Germinal center (tissue), 1 donor: ENCODE data around the gene PRELID3B.

Experiments
- DNase-seq: peaks from one replicate; pipeline ENCODE4 v3.0.0; 2012; ENCODE audit warnings: mixed read lengths, low spot score

Gene PRELID3B

GRCh38 chr20:59010321-59010994, 32.1 kb downstream of the PRELID3B start:
- no peak for DNase-seq

- no peak for DNase-seq
Measured at GRCh38 chr20:59008715-59009336, 33.8 kb downstream of the PRELID3B start.

DNA sequence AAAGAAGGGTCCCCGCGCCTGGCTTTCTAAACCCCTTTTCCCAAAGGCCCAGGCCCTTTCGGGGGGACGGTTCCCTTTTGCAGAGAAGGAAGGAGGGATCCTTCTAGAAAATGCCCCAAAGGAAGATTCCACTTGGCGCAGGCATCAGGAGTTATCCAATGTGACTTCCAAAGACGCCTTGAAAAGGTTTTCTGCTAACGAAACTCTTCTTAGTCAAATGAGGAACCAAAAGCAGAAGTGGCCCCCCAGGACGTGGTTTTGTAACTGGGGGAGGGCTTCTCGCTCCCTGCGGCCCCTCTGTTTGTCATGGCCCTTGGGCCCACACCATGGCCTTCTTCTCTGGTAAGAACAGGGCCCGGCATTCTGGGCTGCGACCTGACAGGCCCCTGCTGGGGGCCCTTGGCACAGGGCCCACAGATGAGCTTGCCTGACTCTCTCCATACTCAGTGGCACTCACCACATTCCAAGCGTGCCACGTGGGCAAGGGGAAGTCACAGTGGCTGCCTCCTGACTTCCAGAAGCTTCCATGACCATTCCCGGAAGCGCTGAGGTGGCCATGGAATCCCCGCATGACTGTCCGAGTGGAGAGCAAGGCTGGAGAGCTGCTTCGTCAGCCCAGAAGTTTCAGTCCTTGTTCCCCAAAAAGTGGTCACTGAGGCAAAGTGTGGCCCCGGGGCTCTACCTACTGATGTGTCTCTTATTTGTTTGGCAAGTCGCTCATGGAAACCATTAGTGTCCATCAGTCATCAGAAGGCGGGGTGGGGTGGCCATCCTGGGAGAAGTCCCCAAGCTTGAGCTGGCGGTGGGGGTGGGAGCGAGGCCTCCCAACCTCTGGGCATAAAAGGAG, 34.7 kb downstream of the PRELID3B start:
- peak; percentile 86 for DNase-seq

GRCh38 chr20:59006864-59007664, 35.5 kb downstream of the PRELID3B start, which contains the start of gene CTSZ:
CTSZ (minus strand) TSS chr20:59007254; CDS start chr20:59007128, 126 bp downstream.
- peak; percentile 77 for DNase-seq

- DNase-seq = peak; percentile 45
Measured at GRCh38 chr20:59006167-59006863, 36.3 kb downstream of the PRELID3B start.

GRCh38 chr20:59005523-59006166, 36.9 kb downstream of the PRELID3B start:
- DNase-seq = peak; percentile 38

- peak; percentile 84 for DNase-seq
Measured at GRCh38 chr20:59004763-59005522, 37.6 kb downstream of the PRELID3B start.

DNA sequence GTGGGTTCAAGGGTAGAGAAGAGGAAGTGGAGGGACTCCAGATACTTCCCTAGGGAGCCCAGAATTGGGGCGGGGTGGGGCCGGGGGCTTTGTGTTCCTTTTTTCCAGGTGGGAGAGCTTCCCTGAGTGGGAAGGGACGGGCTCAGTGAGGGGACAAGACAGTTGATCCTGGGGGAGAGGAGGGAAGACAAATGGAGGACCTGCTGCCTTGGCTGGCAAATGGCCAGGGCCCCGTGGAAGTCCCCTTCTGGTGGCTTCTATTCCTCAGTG, 38.2 kb downstream of the PRELID3B start:
- DNase-seq = no peak

DNA sequence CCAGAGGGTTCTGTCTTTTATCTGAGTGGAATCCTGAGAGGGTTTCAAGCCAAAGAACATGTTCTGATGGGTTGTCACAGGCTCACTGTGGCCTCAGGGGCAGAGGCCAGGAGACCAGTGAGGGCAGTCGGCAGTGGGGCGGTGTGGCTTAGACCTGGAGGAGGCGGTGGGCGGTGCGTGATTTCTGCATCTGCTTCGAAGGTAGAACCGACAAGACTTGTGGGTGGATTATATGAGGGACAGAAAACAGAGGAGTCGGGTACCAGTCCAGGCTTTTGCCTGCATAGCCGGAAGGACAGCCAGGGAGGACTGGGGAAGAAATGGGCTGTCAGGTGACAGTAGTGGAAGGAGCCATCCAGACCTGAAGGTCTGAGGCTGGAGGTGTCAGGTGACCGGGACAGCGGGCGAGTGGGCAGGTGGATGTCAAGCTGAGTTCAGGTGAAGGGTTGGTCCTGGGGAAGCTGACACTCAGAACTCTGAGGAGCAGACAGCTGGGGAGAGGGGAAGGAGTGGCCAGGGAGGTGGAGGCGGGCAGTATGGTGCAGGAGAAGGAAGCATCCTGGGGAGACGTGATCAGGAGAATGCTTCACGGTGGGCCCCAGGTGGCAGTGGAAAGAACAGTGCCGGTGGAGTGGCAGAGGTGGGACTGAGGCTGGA, 38.6 kb downstream of the PRELID3B start:
- DNase-seq = no peak

GRCh38 chr20:59002874-59003399, 39.6 kb downstream of the PRELID3B start:
- no peak for DNase-seq

- no peak for DNase-seq
Measured at GRCh38 chr20:59002388-59002787, 40.2 kb downstream of the PRELID3B start.

DNA sequence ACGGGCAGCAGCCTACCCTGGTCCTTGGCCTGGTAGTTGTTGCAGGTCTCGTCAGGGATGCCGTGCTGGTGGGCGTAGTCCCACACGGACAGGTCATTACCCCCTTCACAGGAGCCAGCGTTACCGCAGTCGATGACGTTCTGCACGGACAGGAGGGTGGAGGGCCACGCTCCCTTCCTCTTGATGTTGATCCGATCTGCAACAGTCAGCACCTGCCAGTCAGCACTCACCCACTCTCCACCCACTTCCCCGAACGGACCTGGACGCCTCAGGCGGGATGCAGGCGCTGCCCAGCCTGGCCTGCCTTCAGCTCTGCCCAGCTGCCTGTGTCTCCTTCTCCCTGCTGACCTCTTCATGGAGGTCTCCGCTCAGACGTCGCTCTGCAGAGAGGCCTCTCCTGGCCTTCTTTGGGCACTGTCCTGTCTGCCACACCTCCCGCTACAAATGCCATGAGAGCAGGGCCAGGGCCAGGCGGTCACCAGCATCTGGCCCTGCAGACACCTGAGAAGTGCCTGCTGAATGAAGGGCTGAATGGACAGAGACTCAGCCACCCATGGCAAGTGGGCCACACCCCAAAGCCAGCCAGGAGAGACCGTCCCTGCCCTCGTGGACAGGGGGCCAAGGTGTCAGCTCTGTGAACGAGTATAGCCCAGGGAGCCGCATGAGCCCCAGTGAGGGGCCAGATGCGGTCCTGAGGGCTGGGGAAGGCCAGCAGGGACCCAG, 41.0 kb downstream of the PRELID3B start:
- DNase-seq = no peak

GRCh38 chr20:59001068-59001448, 41.5 kb downstream of the PRELID3B start:
- no peak for DNase-seq

- DNase-seq = no peak
Measured at GRCh38 chr20:59000326-59000725, 42.3 kb downstream of the PRELID3B start.

GRCh38 chr20:58998656-58999055, 43.9 kb downstream of the PRELID3B start:
- DNase-seq = no peak

DNA sequence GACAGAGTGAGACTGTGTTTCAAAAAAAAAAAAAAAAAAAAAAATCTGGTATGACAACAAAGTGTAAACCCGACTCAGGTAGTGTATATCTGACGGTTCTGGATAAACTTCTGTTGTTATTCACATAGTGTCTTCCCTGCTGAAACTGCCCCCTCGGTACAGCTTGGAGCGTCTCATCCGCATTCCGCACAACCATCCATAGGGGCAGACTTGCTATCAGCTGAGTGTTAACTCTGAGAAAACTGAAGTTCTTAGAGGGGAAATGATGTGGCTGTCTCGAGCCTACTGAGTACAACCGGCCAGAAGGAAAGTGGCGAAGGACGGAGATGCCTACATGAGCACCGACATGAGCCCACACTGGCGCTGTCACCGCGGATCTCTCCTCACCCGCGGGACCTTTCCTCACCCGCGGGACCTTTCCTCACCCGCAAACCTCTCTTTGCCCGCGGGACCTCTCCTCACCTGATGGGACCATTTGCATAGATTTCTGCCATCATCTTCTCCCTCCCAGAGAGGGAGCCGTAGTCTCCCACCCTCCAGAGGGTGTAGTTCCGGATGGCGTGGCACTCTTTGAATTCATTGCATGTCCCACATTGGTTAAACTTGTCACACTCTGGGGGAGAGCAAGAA, 45.3 kb downstream of the PRELID3B start:
- no peak for DNase-seq

DNA sequence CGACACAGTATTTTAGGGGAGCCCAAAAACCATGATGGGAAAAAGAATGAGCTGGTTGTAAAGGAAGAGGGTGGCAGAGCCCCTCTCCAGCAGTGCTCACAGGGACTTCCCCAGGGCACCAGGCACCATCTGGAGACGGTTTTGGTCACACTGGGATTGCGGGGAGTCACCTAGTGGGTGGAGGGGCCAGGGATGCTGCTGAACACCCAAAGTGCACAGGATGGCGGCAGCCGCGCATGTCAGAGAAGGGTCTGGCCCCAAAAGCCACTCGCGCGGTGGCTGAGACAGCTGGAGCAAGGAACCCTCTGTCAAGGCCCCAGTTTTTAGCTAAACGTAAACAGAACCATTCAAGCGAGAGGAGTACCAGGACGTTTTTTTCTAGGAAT, 46.4 kb downstream of the PRELID3B start:
- no peak for DNase-seq

DNA sequence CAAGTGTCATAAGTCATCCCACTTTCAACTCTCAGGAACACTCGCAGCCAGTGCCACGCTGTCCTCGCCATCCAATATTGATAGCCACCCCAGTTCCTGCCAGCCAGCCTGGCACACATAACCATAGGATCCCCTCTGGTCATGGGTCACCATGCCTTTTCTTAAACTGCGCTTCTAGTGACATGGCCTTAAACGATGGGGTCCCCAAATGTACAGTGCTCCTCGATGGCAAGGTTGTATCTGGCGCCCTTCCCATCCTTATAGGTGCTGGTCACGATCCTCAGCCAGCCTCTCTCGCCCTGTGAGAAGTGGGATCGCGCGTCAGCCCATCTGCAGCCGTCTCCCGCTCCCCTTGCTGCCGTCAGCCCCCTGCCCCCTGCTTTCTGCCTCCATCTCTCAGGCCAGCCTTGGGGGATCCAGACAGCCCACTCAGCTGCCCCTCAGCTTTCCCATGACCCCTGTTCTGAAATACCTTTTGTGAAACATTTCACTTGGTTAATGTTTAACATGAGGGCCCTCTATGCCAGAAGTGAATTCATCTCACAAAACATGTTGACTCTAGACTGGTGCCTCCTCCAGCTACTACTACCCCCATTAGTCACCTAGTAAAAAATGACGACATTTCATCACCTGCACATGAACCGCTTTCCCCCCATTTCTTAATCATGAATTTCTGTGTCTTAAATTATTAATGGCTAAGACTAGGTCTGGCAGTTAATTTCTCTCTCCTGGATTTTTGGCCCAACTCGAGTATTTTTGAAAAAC, 46.9 kb downstream of the PRELID3B start:
- DNase-seq = no peak
